OCI-LY3 (cell line): ENCODE measurements around the gene CA11.

Source experiments
- H2AFZ ChIP-seq: fragments of 200-600, 300-600 bp; shearing (Covaris generic); 2 replicates; pipeline ENCODE4 v1.6.0; 2014; ENCODE audit warnings: antibody characterized with exemption, low read depth, low read length
- H3K27ac ChIP-seq: fragments of 200-600, 300-600 bp; sonication (generic); 2 replicates; pipeline ENCODE4 v1.5.1; 2014; ENCODE audit warnings: mild to moderate bottlenecking, low read length, moderate library complexity, mixed read lengths
- H3K27me3 ChIP-seq: fragments of 200-600, 300-600 bp; sonication (generic); 2 replicates; pipeline ENCODE4 v1.6.1; 2014; ENCODE audit warnings: low read depth, low read length, mixed read lengths
- H3K36me3 ChIP-seq: fragments of 200-600, 300-600 bp; sonication (generic); replicated peaks from 2 replicates; pipeline ENCODE3; 2014; ENCODE audit warnings: low read depth, low read length, mixed read lengths
- H3K4me1 ChIP-seq: fragments of 300-600, 200-600 bp; sonication (generic); 2 replicates; pipeline ENCODE4 v1.6.1; 2014; ENCODE audit warnings: low read length, mixed read lengths
- H3K4me2 ChIP-seq: fragments of 200-600, 300-600 bp; sonication (generic); 2 replicates; pipeline ENCODE4 v1.6.1; 2014; ENCODE audit warnings: low read length, mixed read lengths
- H3K4me3 ChIP-seq: fragments of 300-600, 200-600 bp; sonication (generic); 2 replicates; pipeline ENCODE4 v1.5.1; 2014; ENCODE audit warnings: antibody characterized with exemption, mild to moderate bottlenecking, low read length, moderate library complexity
- H3K79me2 ChIP-seq: fragments of 300-600, 200-600 bp; shearing (Covaris generic); 2 replicates; pipeline ENCODE4 v1.6.1; 2014; ENCODE audit warnings: mild to moderate bottlenecking, low read length, mixed read lengths
- H3K9ac ChIP-seq: fragments of 300-600, 200-600 bp; shearing (Covaris generic); 2 replicates; pipeline ENCODE4 v1.6.0; 2014; ENCODE audit warnings: mild to moderate bottlenecking, low read length, moderate library complexity
- H3K9me3 ChIP-seq: fragments of 200-600, 300-600 bp; shearing (Covaris generic); 2 replicates; pipeline ENCODE4 v1.6.1; 2014; ENCODE audit warnings: low read length, mixed read lengths; ENCODE audit not compliant: insufficient read depth
- H4K20me1 ChIP-seq: fragments of 200-600, 300-600 bp; sonication (generic); 2 replicates; pipeline ENCODE4 v1.6.1; 2016; ENCODE audit warnings: low read length, mixed read lengths; ENCODE audit not compliant: insufficient read depth
- CTCF ChIP-seq: fragments of 200-600, 300-600 bp; sonication (generic); IDR thresholded peaks from 2 replicates; pipeline ENCODE4 v1.5.1; 2014; ENCODE audit warnings: antibody characterized with exemption, low read length, low read depth
- EZH2phosphoT487 ChIP-seq: fragments of 200-600 bp; shearing (Covaris generic); IDR thresholded peaks from 2 replicates; pipeline ENCODE4 v1.6.1; 2018; ENCODE audit warnings: antibody characterized with exemption, mixed run types, low read depth

Gene CA11

GRCh38 chr19:48668761-48669160 lies 22.8 kb upstream of the CA11 start:
- no peaks in the 10 kb centered on the region for H3K9me3 ChIP-seq
- H3K36me3 ChIP-seq = no peaks in the 10 kb centered on the region
- H4K20me1 ChIP-seq = no peaks in the 10 kb centered on the region
- no peak overlapping the region for H3K9ac ChIP-seq
- H3K27ac ChIP-seq = no peak overlapping the region
- TF ChIP-seq EZH2phosphoT487 (no peak), CTCF (no peak)
- no peaks in the 10 kb centered on the region for H3K27me3 ChIP-seq
- no peaks in the 10 kb centered on the region for H3K4me1 ChIP-seq
- H2AFZ ChIP-seq = no peak overlapping the region
- H3K4me2 ChIP-seq = no peak overlapping the region
- H3K79me2 ChIP-seq = no peaks in the 10 kb centered on the region
- no peak overlapping the region for H3K4me3 ChIP-seq

- H3K9me3 ChIP-seq = no peaks in the 10 kb centered on the region
- H3K79me2 ChIP-seq = no peaks in the 10 kb centered on the region
- H2AFZ ChIP-seq = no peak overlapping the region
- H3K27me3 ChIP-seq = no peaks in the 10 kb centered on the region
- no peaks in the 10 kb centered on the region for H3K36me3 ChIP-seq
- H3K27ac ChIP-seq = no peak overlapping the region
- TF ChIP-seq EZH2phosphoT487 (no peak), CTCF (no peak)
- H4K20me1 ChIP-seq = no peaks in the 10 kb centered on the region
- no peaks in the 10 kb centered on the region for H3K4me1 ChIP-seq
- no peak overlapping the region for H3K4me3 ChIP-seq
- no peak overlapping the region for H3K4me2 ChIP-seq
- no peak overlapping the region for H3K9ac ChIP-seq
These were observed 22.3 kb upstream of the CA11 start for GRCh38 chr19:48668332-48668731.

GRCh38 chr19:48665786-48666185 lies 19.8 kb upstream of the CA11 start:
- H3K36me3 ChIP-seq = no peaks in the 10 kb centered on the region
- no peaks in the 10 kb centered on the region for H3K27me3 ChIP-seq
- no peak overlapping the region for H3K4me2 ChIP-seq
- H3K4me1 ChIP-seq = peaks cover 7% of the 10 kb centered on the region
- H4K20me1 ChIP-seq = no peaks in the 10 kb centered on the region
- no peaks in the 10 kb centered on the region for H3K79me2 ChIP-seq
- no peak overlapping the region for H3K9ac ChIP-seq
- TF ChIP-seq CTCF (no peak), EZH2phosphoT487 (no peak)
- H3K4me3 ChIP-seq = no peak overlapping the region
- H3K27ac ChIP-seq = no peak overlapping the region
- no peaks in the 10 kb centered on the region for H3K9me3 ChIP-seq
- H2AFZ ChIP-seq = no peak overlapping the region

- no peak for TF ChIP-seq CTCF
- no peak for TF ChIP-seq EZH2phosphoT487
- H3K9ac ChIP-seq = no peak overlapping the region
These were observed 18.5 kb upstream of the CA11 start for GRCh38 chr19:48664476-48664875.

More at GRCh38 chr19:48664476-48664875, 18.5 kb upstream of the CA11 start:
- no peaks in the 10 kb centered on the region for H3K9me3 ChIP-seq
- no peak overlapping the region for H3K27ac ChIP-seq
- no peaks in the 10 kb centered on the region for H3K36me3 ChIP-seq
- H3K4me2 ChIP-seq = no peak overlapping the region
- peaks cover 9% of the 10 kb centered on the region for H3K4me1 ChIP-seq
- no peaks in the 10 kb centered on the region for H3K79me2 ChIP-seq
- no peak overlapping the region for H3K4me3 ChIP-seq
- H2AFZ ChIP-seq = no peak overlapping the region
- H3K27me3 ChIP-seq = no peaks in the 10 kb centered on the region
- no peaks in the 10 kb centered on the region for H4K20me1 ChIP-seq
